PFSK-1 (cell line): Measurements from ENCODE around the gene DDAH1.

Experiments
- POLR2AphosphoS5 ChIP-seq: IDR thresholded peaks from 2 replicates; pipeline ENCODE4 v1.6.1; 2012; ENCODE audit warnings: low read depth, mild to moderate bottlenecking, control low read depth, low read length, moderate library complexity
- TAF1 ChIP-seq: IDR thresholded peaks from 2 replicates; pipeline ENCODE4 v1.6.1; 2012; ENCODE audit warnings: low read length, control low read depth, borderline replicate concordance; ENCODE audit not compliant: insufficient read depth
- TF ChIP-seq, protein P1 (sequence below), 2 experiments: IDR thresholded peaks; 2 replicates each; pipeline versions ENCODE4 v1.6.1 to v1.8.0; 2011 to 2012; ENCODE audit warnings: low read depth in 2 of 2, low read length in 2 of 2, control low read depth in 1 of 2, inconsistent platforms in 1 of 2, mild to moderate bottlenecking in 1 of 2, moderate library complexity in 1 of 2; ENCODE audit not compliant: insufficient read depth in 1 of 2

DNA sequence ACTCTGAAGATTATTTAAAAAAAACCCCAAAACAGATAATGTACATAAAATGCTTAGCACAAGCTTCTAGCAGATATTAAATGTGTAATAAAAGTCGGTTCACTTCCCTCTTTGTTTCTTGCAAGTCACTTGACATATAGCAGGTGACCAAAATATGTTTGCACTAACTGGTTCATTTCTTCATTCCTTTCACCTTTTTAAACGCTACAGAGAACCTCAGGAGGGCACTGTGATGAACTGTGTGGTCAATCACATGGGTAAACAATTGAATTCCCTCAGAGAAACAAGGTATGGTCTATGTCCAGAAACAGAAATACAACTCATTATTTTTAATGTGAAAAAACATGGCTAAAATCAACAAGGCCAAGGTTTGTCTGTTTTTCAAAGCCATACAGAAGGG lies 137.2 kb downstream of the DDAH1 start:
- TF ChIP-seq, protein P1, sequence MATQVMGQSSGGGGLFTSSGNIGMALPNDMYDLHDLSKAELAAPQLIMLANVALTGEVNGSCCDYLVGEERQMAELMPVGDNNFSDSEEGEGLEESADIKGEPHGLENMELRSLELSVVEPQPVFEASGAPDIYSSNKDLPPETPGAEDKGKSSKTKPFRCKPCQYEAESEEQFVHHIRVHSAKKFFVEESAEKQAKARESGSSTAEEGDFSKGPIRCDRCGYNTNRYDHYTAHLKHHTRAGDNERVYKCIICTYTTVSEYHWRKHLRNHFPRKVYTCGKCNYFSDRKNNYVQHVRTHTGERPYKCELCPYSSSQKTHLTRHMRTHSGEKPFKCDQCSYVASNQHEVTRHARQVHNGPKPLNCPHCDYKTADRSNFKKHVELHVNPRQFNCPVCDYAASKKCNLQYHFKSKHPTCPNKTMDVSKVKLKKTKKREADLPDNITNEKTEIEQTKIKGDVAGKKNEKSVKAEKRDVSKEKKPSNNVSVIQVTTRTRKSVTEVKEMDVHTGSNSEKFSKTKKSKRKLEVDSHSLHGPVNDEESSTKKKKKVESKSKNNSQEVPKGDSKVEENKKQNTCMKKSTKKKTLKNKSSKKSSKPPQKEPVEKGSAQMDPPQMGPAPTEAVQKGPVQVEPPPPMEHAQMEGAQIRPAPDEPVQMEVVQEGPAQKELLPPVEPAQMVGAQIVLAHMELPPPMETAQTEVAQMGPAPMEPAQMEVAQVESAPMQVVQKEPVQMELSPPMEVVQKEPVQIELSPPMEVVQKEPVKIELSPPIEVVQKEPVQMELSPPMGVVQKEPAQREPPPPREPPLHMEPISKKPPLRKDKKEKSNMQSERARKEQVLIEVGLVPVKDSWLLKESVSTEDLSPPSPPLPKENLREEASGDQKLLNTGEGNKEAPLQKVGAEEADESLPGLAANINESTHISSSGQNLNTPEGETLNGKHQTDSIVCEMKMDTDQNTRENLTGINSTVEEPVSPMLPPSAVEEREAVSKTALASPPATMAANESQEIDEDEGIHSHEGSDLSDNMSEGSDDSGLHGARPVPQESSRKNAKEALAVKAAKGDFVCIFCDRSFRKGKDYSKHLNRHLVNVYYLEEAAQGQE (IDR thresholded peaks at IDR 0.05; ENCODE audit: insufficient read depth in 1 of 2, low read depth in 2 of 2, low read length in 2 of 2), result no peak
- TF ChIP-seq POLR2AphosphoS5, result no peak
- no peak for TF ChIP-seq TAF1
